ENCODE data around the gene FGF5.

GRCh38 chr4:80252953-80253352, 13.5 kb upstream of the FGF5 start:
- TF ChIP-seq CTCF (IDR thresholded peaks at IDR 0.05 in 2 of 3, conservative IDR thresholded peaks at IDR 0.05 in 1 of 3; ENCODE audit: borderline replicate concordance in 1 of 3, insufficient read depth in 1 of 3, low read depth in 2 of 3, low read length in 2 of 3) (no peak), YY1 (IDR thresholded peaks at IDR 0.05; ENCODE audit: extremely low read depth, insufficient replicate concordance, low read depth, low read length) (no peak), SP1 (IDR thresholded peaks at IDR 0.05; ENCODE audit: low read depth) (no peak), EZH2 (IDR thresholded peaks at IDR 0.05) (no peak), REST (IDR thresholded peaks at IDR 0.05; ENCODE audit: low read depth) (no peak), POLR2A (IDR thresholded peaks at IDR 0.05; ENCODE audit: borderline replicate concordance, extremely low read depth, insufficient read depth, insufficient read length) (no peak), FOSL1 (IDR thresholded peaks at IDR 0.05; ENCODE audit: low read depth) (no peak), POLR2AphosphoS5 (IDR thresholded peaks at IDR 0.05; ENCODE audit: low read depth, low read length) (no peak), ZNF274 (IDR thresholded peaks at IDR 0.05; ENCODE audit: low read depth, low read length) (no peak), SIN3A (IDR thresholded peaks at IDR 0.05; ENCODE audit: low read depth) (no peak)
